OCI-LY3 (cell line): ENCODE measurements around the gene GPN3.

Source experiments
- CTCF ChIP-seq: fragments of 200-600, 300-600 bp; sonication (generic); IDR thresholded peaks from 2 replicates; pipeline ENCODE4 v1.5.1; 2014; ENCODE audit warnings: antibody characterized with exemption, low read length, low read depth
- EZH2phosphoT487 ChIP-seq: fragments of 200-600 bp; shearing (Covaris generic); IDR thresholded peaks from 2 replicates; pipeline ENCODE4 v1.6.1; 2018; ENCODE audit warnings: antibody characterized with exemption, mixed run types, low read depth

GRCh38 chr12:110451263-110451662 lies 16.8 kb downstream of the GPN3 start:
- TF ChIP-seq CTCF: no peak
- no peak for TF ChIP-seq EZH2phosphoT487
